ENCODE results near the gene KHK.
"Not testable (repeated sequence)": the region's sequence is repeated elsewhere in the genome, so short reads cannot be mapped to it uniquely, and the experiment has no call there.

The KHK gene

GRCh38 chr2:27095745-27096651 is 9.4 kb downstream of the KHK start:
- DNase-seq (ENCODE audit: low read depth in 4 of 4, low spot score in 1 of 4): no peak

GRCh38 chr2:27096748-27097297 is 10.3 kb downstream of the KHK start:
- no peak for DNase-seq (ENCODE audit: low read depth in 4 of 4, low spot score in 1 of 4)

DNA sequence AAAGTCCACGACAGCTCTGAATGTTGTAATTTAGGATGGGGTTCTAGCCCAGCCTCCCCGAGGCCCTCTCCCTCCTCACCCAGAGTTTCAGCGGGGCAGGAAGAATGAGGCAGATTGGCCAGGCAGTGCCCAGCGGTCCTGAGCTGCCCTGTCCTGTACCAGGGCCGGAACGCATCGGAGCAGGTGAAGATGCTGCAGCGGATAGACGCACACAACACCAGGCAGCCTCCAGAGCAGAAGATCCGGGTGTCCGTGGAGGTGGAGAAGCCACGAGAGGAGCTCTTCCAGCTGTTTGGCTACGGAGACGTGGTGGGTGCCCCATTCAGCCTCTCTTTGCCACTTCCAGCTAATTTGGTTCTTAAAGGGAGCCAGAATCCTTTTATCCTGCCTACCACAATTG is 10.8 kb downstream of the KHK start:
- no peak for DNase-seq (ENCODE audit: low read depth in 4 of 4, low spot score in 1 of 4)

GRCh38 chr2:27099334-27099955 is 12.9 kb downstream of the KHK start:
- no peak for DNase-seq (ENCODE audit: low read depth in 4 of 4, low spot score in 1 of 4)

GRCh38 chr2:27100036-27100435 is 13.5 kb downstream of the KHK start:
- no peak for DNase-seq (ENCODE audit: low read depth in 4 of 4, low spot score in 1 of 4)

- DNase-seq (ENCODE audit: low read depth in 4 of 4, low spot score in 1 of 4): no peak
Measured at GRCh38 chr2:27102329-27102728, 15.8 kb downstream of the KHK start.

DNA sequence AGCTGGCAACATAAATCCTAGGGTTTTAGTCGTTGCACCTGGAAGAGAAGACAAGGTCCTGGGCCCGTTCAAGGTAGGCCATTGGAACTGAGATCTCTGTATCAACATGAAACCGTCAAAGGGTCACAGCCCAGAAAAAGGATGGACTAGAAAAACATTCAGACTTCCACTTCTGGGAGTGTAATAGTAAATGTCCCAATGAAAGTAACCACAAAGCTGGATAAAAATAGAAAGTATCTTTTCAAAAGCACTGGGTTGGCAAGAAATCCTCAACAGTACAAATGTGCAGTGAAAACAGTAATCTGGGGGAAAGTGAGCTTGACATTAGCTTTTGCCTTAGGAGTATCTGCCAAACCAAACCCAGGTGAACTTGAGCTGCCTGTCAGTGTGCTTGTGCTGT is 19.4 kb downstream of the KHK start:
- no peak for DNase-seq (ENCODE audit: low read depth in 4 of 4, low spot score in 1 of 4)

DNA sequence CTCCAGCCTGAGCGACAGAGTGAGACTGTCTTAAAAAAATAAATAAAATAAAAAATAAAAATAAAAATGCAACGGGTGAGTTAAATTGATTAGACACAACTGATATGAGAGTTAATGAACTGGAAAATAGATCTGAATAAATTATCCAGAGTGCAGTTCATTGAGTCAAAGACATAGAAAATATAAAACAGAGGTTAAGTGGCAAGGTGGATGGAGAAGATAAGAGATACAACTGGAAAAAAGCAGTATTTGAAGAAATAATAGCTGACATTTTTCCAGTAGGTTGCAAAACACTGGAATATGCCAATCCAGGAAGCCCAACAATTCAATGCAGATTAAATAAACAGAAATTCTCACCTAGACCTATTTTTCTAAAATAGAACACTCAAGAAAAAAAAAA is 21.6 kb downstream of the KHK start:
- DNase-seq (ENCODE audit: low read depth in 4 of 4, low spot score in 1 of 4): no peak

- DNase-seq (ENCODE audit: low read depth in 4 of 4, low spot score in 1 of 4): no peak
Measured at GRCh38 chr2:27109083-27109482, 22.5 kb downstream of the KHK start.

GRCh38 chr2:27110603-27111352 is 24.2 kb downstream of the KHK start:
- DNase-seq (ENCODE audit: low read depth in 4 of 4, low spot score in 1 of 4): not testable (repeated sequence)

DNA sequence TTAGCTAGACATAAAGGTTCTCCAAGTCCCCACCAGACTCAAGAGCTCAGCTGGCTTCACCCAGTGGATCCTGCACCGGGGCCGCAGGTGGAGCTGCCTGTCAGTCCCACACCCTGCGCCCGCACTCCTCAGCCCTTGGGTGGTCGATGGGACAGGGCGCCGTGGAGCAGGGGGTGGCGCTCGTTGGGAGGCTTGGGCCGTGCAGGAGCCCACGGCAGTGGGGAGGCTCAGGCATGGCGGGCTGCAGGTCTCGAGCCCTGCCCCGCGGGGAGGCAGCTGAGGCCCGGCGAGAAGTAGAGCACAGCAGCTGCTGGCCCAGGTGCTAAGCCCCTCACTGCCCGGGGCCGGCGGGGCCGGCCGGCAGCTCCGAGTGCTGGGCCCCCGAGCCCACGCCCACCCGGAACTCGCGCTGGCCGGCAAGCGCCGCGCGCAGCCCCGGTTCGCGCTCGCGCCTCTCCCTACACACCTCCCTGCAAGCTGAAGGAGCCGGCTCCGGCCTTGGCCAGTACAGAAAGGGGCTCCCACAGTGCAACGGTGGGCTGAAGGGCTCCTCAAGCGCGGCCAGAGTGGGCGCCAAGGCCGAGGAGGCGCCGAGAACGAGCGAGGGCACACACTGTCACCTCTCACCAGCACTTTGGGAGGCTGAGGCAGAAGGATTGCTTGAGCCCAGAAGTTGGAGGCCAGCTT is 25.0 kb downstream of the KHK start:
- not testable (repeated sequence) for DNase-seq (ENCODE audit: low read depth in 4 of 4, low spot score in 1 of 4)

DNA sequence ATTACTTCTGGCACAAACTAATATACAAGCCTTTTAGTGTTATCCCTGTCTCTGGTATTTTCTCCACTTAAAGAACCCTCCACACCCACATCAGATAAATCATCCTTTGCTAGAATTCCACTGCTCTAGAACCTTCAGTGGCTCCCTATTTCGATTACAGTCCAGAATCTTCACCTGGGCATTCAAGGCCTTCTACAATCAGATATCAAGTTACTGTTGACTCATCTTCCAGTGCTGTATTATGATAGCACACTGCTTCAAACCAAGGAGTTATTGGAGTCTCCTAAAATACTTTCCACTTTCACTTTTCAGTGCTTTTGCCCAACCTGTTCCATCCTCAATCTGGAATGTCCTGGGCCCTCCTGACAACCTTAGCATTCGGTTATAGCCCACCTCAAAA is 28.9 kb downstream of the KHK start:
- no peak for DNase-seq (ENCODE audit: low read depth in 4 of 4, low spot score in 1 of 4)

GRCh38 chr2:27117995-27118524 is 31.5 kb downstream of the KHK start:
- no peak for DNase-seq (ENCODE audit: low read depth in 4 of 4, low spot score in 1 of 4)

DNA sequence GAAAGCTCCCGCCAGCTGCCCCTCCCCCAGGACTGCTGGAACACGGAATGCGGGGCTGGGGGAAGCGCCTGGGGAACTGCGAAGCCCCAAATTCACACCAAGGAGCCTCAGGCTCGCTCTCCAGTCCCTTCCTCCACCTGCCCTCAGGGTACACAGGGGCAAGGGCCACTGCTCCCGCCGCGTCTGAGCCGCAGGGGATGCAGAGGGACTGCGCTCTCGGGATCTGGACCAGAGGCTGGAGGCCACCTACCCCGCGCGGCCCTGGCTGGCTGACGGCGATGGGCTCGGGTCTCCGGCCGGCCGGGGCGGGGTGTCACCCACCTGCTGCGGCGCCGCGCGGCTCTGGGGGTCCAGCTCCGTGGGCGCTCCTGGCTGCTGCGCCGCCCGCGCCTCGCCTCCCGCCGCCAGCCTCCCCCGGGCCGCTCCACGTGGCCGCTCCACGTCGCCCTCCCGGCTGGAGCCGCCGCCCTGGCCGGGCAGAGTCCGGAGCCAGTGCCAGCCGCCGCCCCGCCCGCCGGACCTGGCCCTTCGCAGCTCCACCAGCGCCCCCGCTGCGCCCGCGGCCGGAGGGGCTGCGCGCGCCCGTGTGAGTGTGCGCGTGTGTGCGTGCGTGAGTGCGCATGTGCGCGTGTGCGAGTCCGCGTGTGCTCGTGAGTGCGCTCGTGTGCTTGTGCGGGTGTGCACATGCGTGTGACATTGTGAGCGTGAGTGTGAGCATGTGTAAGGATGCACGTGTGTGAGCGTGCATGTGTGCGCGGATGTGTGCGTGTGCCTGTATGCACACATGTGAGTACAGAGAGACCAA is 32.2 kb downstream of the KHK start, which contains the start of gene CGREF1:
Gene CGREF1 (minus strand): TSS at position 604 of the 805 bp plus-strand sequence. CDS start 14,762 bp downstream, outside the sequence.
- DNase-seq (ENCODE audit: low read depth in 4 of 4, low spot score in 1 of 4): peak in 1 of 4 experiments; percentile 7

DNA sequence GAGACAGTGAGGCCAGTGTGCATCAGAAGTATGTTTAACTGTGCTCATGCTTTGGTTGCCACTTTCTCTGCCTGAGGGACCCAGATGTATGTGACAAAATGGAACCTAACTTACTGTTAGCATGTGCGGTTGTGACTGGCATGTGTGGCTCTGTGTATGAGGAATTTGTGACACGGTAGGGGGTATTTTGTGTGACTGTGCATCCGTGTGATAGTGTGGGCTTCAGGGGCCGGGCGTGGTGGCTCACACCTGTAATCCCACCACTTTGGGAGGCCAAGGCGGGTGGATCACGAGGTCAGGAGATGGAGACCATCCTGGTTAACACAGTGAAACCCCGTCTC is 32.7 kb downstream of the KHK start:
- DNase-seq (ENCODE audit: low read depth in 4 of 4, low spot score in 1 of 4): not testable (repeated sequence)

GRCh38 chr2:27121906-27122305 is 35.3 kb downstream of the KHK start:
- DNase-seq (ENCODE audit: low read depth in 4 of 4, low spot score in 1 of 4): no peak

GRCh38 chr2:27122791-27123190 is 36.2 kb downstream of the KHK start:
- no peak for DNase-seq (ENCODE audit: low read depth in 4 of 4, low spot score in 1 of 4)

DNA sequence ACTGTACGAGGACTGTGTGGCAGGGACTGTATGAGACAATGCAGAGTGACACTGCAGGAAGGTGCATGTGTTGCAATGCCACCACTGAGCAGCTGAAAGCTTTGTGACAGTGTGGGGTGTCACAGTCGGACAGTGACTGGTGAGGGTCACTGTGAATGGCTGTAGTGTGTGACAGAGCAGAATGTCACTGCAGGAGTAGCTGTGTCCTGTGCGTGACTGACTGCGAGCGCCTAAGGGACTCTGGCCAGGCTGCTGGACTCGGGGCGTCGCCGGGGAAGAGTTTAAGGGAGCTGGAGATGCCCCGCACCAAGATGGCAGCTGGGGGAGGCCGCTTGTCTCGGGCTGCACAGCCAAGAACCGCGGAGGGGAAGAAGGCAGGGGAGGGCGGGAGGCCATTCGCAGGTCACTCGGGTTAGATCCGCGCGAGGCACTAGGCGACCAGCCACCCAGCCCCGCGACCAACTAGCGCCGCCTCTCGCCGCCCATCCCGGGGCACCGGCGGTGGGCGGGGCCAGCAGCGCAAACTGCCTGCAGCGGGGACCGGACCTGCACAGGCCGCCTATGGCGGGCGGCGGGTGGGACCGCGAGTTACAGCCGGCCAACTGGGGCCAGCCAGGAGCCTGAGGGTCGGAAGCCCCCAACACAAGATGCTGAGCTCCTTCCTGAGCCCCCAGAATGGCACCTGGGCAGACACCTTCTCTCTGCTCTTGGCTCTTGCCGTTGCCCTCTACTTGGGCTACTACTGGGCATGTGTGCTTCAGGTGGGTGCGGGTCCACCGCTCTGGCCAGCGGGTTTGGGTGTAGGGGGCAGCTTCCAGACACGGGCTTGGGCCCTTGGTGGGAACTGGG is 37.0 kb downstream of the KHK start, which contains the start of gene ABHD1:
Gene ABHD1 (plus strand): TSS at position 514 of the 849 bp plus-strand sequence. CDS start 134 bp downstream, at position 648.
- DNase-seq (ENCODE audit: low read depth in 4 of 4, low spot score in 1 of 4): peak in 3 of 4 experiments; percentile 24 to 49 (median 24)

GRCh38 chr2:27125104-27125503 is 38.5 kb downstream of the KHK start:
- DNase-seq (ENCODE audit: low read depth in 4 of 4, low spot score in 1 of 4): no peak

Data from stimulated activated CD4-positive, alpha-beta T cell treated with anti-CD3 and anti-CD28 coated beads, Interleukin-1b, Interleukin-23, amount 100 ng/mL, for 24 hours (primary cell).